Erythroblast (primary cell): ENCODE results near the gene ZNF423.

ENCODE experiments used
- GATA1 ChIP-seq: IDR thresholded peaks from 2 replicates; pipeline ENCODE4 v1.6.1; 2011; ENCODE audit warnings: low read depth, mild to moderate bottlenecking, control low read depth, low read length, moderate library complexity
- POLR2A ChIP-seq: IDR thresholded peaks from 2 replicates; pipeline ENCODE4 v1.6.1; 2011; ENCODE audit warnings: mild to moderate bottlenecking, low read length

DNA sequence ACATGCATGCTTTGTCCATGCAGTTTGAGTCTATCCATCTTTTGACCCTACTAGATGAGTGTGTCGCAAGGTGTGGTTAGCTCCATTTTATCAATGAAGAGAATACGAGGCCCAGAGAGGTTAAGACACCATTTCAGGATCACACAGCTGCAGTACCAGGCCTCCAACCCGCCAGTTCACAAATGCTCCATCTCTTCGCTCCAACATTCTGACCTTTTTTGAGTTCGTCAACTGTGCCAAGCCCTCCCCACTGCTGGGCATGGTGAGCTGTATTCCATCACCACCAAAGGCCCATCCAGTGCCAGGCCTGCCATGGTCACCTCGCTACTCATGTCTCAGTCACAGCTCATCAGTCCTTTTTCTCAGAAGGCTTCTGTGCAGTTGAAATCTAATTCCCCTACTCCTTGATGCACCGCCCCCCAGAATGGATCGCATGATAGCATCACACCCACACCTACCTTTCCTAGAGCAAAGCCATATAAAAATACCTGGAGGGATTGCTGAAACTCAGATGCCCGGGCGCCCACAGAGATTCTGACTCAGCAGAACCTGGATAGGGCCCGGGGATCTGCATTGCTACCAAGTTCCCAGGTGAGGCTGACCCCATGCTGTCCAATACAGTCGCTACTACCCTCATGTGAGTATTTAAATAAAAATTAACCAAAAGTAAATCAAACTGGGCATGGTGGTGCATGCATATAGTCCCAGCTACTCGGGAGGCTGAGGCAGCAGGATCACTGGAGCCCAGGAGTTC lies 38.0 kb downstream of the ZNF423 start:
- TF ChIP-seq POLR2A, result no peak
- no peak for TF ChIP-seq GATA1
